GM19099 (cell line): Measurements from ENCODE around the gene GAPVD1.

Source experiments
- POLR2A ChIP-seq: IDR thresholded peaks from 3 replicates; pipeline ENCODE4 v1.6.1; 2011; ENCODE audit warnings: low read depth; ENCODE audit not compliant: insufficient read length; ENCODE audit errors: extremely low read depth

GAPVD1 gene

DNA sequence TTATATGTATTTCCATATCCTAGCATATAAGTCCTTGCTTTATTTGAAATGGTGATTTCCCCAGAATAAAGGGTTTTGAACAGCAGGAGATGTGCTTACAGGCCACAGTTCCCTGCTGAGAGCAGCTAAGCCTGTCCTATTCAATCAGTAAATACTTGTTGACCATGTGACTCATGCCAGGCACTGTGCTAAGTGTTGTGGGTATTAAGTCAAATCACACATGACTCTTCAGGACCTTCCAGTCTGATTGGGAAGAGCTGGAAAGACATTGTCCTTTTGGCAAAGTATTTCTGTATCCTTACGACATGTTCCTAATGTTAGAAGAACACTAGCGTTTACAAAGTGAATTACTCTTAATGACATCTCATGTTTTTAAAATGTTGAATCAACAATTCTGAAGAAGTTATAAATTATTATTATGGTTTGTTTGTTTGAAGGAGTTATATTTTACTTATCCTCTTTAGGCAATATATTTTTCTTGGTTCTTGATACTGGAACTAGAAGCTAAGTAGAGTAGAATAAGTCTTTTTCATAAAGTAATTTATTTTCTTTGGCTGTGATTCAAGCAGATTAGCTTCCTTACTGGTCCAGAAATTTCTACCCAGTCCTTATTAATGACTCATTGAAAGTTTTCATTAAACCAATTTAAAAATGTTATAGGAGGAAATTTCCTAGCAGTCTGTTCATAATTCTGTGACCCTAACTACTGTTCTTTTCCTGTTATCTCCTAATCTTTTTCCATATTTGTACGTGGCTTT, 82.1 kb downstream of the GAPVD1 start:
- TF ChIP-seq POLR2A: no peak

DNA sequence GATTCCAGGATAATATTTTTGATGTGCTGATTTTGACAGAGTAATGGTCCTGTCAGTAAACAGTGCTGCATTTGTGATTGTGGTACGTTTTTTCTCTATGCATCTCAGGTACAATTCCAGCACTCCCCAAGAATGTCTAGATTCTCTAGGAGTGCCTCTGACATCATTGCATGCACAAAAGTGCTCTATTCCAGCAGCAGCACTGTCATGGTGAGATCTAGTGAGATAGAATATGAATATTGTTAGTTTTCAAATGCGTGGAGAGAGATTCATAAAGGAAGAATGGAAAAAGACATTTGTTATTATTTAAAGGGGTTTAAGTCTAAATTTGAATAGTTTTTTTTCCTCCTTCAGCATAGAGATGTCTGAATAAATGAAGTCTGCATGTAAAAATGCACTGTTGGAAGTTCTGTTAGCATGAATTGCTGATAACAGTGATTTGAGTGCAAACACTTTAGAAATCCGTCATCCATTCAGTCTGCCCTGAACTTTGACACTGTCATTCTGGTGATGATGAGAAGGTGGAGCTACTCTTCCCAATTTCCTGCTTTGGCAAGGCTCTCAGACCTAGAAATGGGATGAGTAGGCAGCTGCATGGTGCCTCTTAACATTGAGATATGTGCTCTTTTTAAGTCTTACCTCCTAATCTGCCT, 84.6 kb downstream of the GAPVD1 start:
- TF ChIP-seq POLR2A: no peak

DNA sequence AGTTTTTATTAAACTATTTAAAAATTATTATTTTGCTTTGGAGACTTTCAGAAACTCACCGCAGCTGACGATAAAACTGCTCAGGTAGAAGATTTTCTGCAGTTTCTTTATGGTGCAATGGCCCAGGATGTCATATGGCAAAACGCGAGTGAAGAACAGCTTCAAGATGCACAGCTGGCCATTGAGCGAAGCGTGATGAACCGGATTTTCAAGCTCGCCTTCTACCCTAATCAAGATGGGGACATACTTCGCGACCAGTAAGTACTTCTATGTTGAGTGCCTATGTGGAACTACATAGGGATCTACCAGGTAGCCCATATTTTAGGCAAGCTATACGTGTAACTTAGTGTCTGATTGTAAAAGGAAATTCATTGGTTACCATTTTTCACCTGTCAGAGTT, 94.0 kb downstream of the GAPVD1 start:
- TF ChIP-seq POLR2A: no peak

DNA sequence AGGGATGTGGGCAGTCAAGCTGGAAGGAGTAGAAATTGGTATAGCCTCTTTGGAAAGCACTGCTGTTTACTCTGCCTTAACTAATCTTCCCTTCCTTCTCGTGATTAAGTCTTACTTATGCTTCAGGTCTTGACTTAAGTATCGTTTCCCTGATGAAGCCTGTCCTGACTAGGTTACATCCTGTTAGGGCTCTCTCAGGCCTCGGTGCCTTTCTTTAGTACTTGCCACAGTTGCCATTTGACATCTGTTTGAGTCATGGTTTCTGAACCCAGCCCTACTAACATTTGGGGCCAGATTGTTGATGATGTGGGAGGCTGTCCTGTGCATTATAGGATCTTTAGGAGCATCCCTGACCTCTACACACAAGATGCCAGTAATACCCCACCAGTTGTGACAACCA, 94.4 kb downstream of the GAPVD1 start:
- TF ChIP-seq POLR2A: no peak

- TF ChIP-seq POLR2A: no peak
These were observed 97.4 kb downstream of the GAPVD1 start for GRCh38 chr9:125359011-125359410.

DNA sequence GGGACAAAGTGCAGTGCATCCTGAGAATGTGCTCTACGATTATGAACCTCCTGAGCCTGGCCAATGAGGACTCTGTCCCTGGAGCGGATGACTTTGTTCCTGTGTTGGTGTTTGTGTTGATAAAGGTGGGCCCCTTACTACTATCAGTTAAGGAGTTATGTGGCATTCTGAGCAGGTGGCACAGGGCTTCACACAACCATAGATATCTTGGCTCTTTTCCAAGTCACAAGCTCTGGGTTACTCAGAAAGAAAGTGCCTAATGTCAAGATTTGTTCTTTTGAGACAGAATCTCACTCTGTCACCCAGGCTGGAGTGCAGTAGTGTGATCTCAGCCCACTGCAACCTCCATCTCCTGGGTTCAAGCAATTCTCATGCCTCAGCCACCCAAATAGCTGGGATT, 99.0 kb downstream of the GAPVD1 start:
- no peak for TF ChIP-seq POLR2A

DNA sequence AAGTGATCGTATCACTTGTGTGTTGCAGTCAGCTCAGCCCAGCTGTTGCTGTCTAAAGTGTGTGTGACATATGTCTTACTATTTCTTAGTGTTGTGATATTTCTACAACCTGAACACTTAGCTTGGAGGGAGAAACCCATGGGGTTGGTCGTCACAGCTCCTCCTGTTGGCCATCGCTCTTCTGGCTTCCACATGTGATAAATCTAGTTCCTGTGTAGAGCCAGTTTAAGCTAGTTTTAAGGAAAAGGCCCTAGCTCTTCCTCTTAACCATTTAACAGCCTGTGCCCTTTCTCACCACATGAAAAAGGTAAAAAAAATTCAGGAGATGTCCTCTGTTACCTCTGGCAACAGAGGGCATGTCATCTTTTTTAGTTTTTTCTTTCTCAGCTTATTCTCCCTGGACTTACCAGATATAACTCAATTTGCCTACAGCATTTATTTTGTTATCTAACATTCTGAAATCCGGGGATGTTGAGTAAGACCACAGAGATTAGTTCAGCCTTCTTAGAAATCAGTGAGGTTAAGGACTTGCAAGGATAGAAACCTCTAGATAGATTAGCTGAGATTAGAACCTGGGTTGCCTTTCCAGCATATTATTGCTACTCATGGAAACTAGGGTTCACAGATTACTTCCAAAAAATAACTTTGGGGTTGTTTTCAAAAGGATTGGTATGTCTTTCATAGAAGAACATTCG, 100.4 kb downstream of the GAPVD1 start:
- no peak for TF ChIP-seq POLR2A

- TF ChIP-seq POLR2A: no peak
These were observed 105.0 kb downstream of the GAPVD1 start for GRCh38 chr9:125366676-125367075.

- no peak for TF ChIP-seq POLR2A
These were observed 109.2 kb downstream of the GAPVD1 start for GRCh38 chr9:125370786-125371185.

DNA sequence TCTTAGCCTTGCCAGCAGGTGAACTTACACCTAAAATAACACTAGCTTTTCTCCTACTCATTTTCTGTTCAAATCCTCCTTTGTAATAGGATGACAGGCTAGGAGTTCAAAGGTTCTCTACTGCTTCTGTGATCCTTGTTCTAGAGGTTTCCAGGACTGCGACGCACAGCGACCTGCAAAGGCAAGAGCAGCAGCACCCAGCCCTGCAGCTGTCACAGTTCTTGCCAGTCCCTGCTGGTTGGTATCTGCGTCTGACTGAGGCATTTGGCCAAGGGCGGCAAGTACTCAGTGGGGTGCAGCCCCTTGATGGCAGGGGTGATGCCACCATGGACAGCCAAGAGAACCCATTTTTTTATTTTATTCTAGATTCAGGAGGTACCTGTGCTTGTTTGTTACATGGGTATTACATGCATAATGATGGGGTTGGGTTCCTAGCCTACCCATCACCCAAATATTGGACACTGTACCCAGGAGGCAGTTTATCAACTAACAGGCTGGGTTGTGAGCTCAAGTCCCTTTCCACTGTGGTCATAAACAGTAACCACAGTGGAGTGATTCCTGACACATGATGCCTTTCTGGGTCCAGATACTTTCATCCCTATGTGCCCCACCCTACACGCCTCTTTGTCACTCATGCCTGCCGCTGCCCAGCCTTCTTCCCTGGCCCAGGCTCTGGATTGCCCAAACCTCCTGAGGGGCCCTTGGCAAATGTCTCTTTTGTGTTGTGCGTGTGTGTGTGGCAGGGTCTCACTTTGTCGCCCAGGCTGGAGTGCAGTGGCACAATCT, 111.0 kb downstream of the GAPVD1 start:
- no peak for TF ChIP-seq POLR2A

DNA sequence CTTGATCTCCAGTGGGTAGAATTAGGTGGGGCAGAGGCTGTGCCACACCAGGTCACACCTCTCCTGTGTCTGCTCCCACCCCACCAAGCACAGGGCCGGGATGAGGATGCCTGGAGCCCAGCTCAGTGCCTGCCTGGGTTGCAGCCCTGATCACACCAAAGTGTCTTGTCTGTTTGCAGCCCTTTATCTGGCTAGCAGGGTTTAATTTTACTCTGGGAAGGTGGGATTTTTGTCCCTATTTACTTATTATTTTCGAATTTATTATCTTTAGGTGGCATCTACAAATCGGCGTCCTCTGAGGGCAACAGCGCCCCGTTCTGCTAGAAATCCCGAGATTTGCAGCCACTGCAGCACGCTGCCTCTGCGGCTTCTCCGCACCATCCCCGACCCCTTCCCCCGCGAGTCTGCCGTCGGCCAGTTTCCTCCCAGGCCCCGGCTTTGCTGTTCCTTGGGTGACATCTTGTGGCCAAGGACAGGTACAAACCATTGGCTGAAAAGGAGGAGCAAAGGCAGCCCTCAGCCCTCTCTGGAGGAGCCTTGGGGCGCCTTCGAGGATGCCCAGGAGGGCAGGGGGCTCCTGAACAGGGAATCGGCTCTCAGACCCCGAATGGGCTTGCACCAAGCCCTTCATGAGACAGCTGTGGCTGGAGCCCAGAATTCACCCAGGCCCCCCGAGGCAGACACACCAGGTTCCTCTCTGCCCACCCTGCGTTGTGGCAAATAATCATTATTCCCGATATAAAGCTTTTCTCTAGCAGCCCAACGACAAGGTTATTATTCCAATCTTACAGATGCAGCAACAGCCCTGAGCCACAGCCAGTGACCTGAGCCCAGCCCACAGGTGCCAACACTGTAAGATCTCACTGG, 113.0 kb downstream of the GAPVD1 start:
- no peak for TF ChIP-seq POLR2A

GRCh38 chr9:125375820-125376219, 114.2 kb downstream of the GAPVD1 start:
- TF ChIP-seq POLR2A: no peak

DNA sequence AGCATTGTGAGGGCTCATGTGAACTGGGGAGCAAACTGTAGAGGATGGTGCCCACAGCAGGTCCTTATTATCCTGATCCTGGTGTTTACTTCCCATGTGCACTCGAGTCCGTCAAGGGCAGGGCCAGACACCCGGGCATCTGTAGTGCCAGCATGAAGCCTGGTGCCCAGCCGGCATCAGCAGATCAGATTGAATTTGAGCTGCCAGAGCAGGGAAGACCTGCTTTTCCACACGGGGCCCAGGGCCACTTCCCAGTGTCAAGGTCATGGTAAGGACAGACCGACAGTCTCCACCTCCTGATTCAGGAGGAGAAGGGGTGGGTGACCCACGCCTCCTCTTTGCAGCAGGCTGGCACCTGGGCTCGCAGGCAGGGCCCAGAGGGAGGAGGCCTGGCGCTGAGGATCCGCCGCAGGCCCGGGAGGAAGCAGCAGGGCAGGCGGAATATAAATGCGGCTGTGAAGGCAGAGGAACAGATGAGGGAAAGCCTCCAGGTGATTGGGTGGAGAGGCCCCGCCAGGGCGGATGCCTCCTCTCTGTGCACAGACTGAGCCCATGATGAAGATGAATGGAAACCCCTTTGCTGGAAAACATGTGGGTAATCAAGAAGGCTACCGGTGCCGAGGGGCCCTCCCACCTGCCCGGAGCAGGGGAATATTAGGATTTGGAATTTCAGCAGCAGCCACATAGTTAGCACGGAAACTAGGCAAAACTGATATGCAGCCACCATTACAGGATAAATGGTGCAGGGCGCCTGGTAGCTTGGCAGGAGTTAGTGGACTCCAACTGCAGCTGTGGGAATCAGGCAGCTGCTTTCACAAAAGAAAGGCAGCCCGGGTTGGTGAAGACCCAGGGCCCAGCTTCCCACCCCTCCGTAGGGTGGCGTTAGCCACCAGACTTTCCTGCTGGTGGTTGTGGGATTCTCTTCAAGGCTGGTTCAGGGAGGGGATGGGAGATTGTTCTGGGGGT, 114.9 kb downstream of the GAPVD1 start:
- no peak for TF ChIP-seq POLR2A
